GM19463 (cell line): ENCODE results near the gene RASSF9.

ENCODE experiments used
- ATAC-seq: cut with Tn5 transposase; IDR thresholded peaks from one replicate; pipeline ENCODE4 v1.9.1; 2021; ENCODE audit warnings: mild to moderate bottlenecking, moderate library complexity; ENCODE audit not compliant: unreplicated experiment

The RASSF9 gene

GRCh38 chr12:85836197-85837090, at the start of gene RASSF9:
RASSF9 (minus strand) TSS chr12:85836409; CDS start chr12:85836201, 208 bp downstream.
- peak; percentile 67 for ATAC-seq

DNA sequence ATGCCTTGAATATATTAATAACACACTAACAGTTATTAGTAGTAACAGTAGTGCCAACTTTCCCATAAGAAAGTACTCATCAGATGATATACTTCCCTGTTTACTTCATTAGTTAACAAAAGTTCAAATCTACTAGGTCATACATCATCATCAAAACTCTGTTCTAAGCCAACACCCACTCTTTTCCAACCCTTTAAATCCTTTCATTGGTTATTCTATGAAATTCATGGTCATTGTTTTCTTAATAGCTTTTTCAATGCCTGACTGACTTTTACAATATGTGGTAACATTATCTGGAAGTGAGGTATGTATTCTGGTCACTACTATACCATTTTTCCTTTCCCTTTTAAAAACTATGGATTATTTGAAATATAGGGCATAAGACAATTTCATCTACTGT, 47.6 kb upstream of the RASSF9 start:
- ATAC-seq: no peak

GRCh38 chr12:85877459-85877858, 41.2 kb upstream of the RASSF9 start:
- ATAC-seq: no peak

DNA sequence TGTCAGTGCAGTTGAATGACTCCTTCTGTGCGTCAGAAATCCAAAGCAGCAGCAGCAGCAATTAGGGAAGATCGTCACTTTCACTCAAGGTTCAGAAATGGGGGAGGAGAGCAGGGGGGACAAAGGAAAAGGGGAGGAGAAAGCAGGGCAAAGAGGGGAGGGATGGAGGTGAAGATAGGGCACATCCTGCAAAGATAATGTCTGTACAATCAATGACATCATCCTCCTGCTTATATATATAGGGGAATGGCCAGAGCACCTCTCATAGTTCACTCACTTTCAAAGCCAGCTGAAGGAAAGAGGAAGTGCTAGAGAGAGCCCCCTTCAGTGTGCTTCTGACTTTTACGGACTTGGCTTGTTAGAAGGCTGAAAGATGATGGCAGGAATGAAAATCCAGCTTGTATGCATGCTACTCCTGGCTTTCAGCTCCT, 37.8 kb upstream of the RASSF9 start, which contains the start of gene NTS:
NTS (plus strand) TSS at position 265 of the 431 bp plus-strand sequence; CDS start at position 374, 109 bp downstream.
- peak; percentile 94 for ATAC-seq

GRCh38 chr12:85872497-85873091, 36.4 kb upstream of the RASSF9 start:
- peak; percentile 58 for ATAC-seq

DNA sequence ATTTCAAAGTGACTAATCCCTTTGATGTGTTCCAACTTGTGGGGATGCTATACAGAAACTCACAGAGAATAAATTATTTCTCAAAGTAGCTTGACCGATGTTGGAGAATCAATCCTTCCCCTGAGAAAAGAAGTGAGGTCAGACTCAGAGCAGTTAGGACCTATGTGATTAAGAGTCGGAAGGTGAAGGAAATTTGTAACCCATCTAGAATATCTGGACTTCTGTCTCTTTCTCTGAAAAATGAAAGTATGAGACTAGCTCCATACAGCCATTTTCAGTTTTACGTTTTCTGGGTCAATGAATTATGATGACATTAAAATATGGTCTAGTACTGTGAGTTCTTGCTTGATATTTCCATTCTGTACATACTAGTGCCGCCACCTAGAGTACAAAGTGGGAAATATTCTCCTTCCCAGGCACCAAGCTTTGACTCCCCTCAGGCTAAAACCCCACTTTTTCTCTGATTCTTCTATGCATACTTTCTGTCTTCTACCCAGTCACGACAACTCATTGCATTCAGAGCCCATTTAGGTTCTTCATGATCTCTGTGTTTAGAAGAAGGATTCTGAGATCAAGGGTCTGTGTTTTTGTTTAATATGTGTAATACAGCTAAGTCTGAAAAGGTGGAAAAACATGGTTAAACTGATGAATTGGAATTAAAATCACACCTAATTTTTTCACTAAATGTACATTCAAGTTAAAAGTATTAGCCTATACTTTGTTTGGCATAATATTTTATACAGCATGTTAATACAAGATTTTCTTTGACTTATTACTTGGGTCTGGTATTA, 31.0 kb upstream of the RASSF9 start:
- peak; percentile 89 for ATAC-seq

GRCh38 chr12:85865890-85866289, 29.7 kb upstream of the RASSF9 start:
- no peak for ATAC-seq

- no peak for ATAC-seq
Measured at GRCh38 chr12:85856966-85857365, 20.8 kb upstream of the RASSF9 start.

DNA sequence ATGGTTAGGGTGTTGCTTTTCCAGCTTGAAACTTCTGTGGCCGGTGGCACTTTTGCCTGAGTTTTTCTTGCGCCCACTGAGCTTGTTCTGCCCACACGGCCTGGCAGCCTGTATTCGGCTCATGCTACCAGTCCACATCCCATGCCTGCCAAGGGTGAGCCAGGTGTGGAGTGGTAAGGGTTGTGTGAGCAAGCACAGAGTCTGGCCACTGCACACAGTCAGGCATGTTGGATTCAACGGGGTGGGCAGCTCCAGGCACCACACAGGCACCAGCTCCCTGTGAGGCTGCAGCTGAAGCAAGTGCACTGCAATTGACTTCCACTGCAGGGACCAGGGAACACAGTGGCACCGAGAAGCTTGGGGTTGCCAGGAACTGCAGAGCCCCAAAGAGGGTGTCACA, 19.1 kb upstream of the RASSF9 start:
- ATAC-seq: no peak

GRCh38 chr12:85849344-85849743, 13.1 kb upstream of the RASSF9 start:
- ATAC-seq: no peak

- no peak for ATAC-seq
Measured at GRCh38 chr12:85843606-85844310, 7.5 kb upstream of the RASSF9 start.

DNA sequence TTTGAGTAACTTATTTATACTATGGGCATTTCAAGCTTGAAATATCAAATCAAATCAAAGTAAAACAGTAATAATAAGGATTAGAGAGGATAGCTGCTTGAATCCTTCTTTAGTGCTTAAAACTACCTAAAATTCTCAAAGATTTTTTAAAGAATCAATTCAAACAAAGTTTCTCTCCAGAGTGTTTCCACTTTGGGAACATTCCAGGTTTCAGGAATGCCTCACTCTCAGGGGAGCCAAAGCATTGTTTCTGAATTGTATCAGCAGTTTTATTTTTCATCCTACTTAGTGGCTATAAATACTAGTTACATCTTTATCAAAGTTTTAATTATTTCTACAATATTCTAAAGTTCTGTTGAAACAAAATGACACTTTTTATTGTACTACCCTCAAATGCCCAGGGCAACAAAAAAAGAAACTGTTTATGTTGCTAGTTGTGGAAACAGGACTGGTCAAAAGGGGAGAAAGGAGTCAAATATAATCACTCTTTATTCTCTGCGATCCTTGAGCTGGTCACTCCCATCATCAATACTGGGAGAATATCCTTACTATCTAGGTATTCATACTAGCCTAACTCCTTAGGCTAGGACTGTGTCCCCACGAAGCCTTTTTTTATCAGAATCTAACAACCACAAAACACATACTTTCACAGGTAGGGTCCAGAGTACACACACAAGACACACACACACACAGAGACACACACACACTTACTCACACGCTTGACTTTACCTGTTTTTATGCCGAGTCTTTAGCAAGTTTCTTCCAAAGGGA, 598 bp downstream of the RASSF9 start:
- ATAC-seq: no peak

DNA sequence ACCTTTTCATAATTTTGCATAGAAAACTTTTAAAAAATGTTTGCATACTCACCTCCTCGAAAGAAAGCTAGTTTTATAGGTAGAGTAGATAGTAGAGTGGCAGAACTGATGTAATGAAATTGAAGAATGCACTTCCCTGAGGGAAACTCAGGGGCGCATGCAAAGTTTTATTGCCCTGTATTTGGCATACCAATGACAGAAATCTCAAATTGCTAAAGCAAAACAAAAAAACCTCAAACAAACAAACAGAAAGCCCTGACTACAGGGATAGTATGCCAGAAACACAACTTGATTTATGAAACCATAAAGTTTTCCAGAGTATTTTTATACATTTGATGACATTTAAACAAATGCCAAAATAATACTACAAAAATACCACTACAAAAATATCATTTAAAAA, 1.8 kb downstream of the RASSF9 start:
- no peak for ATAC-seq

GRCh38 chr12:85833579-85833978, 2.6 kb downstream of the RASSF9 start:
- no peak for ATAC-seq

- ATAC-seq: no peak
Measured at GRCh38 chr12:85831327-85831990, 4.8 kb downstream of the RASSF9 start.

DNA sequence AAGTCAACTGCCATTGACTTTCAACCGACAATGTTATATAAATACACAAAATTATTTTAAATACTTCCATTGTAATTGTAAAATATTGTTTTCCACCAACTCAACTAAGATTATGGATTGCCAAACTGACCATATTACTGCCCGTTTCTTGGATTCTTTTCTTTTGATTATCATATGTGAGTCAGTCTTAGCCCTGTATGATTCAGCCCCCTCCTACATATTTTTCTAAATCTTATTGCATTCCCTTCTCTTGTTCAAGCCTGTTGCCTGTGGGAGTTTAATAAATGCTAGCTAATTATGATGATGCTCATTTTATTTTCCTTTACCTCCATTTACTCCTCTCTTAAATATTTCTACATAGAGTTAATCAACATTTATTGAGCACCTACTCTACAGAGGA, 6.8 kb downstream of the RASSF9 start:
- no peak for ATAC-seq

GRCh38 chr12:85828576-85828975, 7.6 kb downstream of the RASSF9 start:
- no peak for ATAC-seq

- ATAC-seq: no peak
Measured at GRCh38 chr12:85825746-85826145, 10.5 kb downstream of the RASSF9 start.

DNA sequence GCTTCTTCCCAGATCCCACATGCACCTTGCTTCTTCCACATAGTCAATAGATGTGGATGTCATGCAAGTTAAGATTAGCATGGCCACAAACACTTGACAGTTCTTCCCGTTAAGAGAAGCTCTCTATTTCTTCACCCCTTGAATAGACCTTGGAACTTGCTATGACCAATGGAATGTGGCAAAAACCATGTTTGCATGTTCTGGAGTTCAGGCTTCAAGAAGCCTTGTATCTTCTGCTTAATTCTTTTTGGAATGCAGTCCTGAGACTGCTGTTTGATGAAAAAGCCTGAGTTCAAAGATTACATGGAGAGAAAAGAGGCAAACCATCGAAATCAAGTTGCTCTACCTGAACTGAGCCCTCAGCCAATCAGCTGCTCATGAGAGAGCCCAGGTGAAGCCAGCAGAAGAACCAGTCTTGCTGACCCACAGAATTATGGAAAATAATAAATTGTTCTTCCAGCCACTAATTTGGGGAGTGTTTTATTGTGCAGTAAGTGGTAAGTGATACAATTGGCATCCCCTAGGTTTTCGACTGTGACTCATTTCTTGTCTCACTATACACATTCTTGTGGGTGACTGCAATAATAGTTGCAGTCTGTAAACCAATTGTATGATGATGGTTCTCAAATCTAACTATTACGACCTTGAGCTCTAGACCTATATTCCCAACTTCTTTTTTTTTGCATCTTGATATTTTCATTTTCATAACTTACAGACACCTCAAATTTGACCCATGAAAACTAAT, 12.6 kb downstream of the RASSF9 start:
- ATAC-seq: no peak
